Measurements from ENCODE around the gene PHF10. TPM values are rescaled to one million over a fixed set of nuclear protein-coding genes. Genes with fewer than 3 reads are reported as not detected.

PHF10 gene
- total and polyA plus RNA-seq, 2 donors from 2014 or later: 34.5 to 35.9 TPM

- Histone ChIP-seq H3K9me3 (ENCODE audit: control insufficient read depth in 2 of 3, insufficient read depth in 1 of 3, low read length in 3 of 3) (peaks cover 0 to 3% (median 1%) of the 10 kb centered on the region in 3 donors), H3K9ac (ENCODE audit: low read length in 3 of 3) (no peak overlapping the region), H3K36me3 (ENCODE audit: control insufficient read depth in 2 of 3, insufficient read depth in 3 of 3, low read length in 3 of 3) (peaks cover 0 to 5% (median 0%) of the 10 kb centered on the region in 3 donors), H3K27me3 (ENCODE audit: control insufficient read depth, insufficient read depth, low read length) (no peaks in the 10 kb centered on the region), H3K4me3 (ENCODE audit: low read length in 3 of 3) (no peak overlapping the region), H3K27ac (ENCODE audit: low read depth in 2 of 2, low read length in 2 of 2) (no peak overlapping the region), H3K4me1 (ENCODE audit: control insufficient read depth in 2 of 3, insufficient read depth in 2 of 3, low read depth in 1 of 3, low read length in 3 of 3) (peaks cover 0 to 3% (median 0%) of the 10 kb centered on the region in 3 donors)
- intact Hi-C loops (cut with DNase I): no loop called here
- DNase-seq: no peak
- TF ChIP-seq CTCF (IDR thresholded peaks at IDR 0.05; ENCODE audit: borderline replicate concordance, extremely low read depth, insufficient read depth): no peak
- FAIRE-seq: no peak
Observed at GRCh38 chr6:169695131-169695530, 29.2 kb downstream of the PHF10 start.

GRCh38 chr6:169692516-169692915 is 31.8 kb downstream of the PHF10 start:
- FAIRE-seq: no peak
- no peak overlapping the region for H3K4me3 ChIP-seq (ENCODE audit: low read length in 3 of 3)

DNA sequence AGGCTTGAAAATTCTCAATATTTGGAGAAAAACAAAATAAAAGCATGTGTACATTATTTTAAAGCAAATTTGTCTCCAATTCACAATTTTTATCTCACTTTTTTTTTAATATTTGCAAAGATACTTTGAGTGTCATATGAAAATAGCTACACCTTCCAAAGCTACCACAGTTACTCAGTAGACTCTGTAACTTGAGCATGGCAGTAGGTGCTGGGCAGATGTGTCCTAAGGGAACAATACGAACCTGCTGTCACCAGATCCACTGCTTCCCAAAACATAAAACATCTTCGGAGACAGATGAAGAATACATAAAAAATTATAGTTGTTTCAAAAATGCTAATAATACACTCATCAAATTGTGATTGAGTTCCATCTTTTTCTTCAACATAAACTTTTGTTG is 33.0 kb downstream of the PHF10 start:
- H3K9me3 ChIP-seq (ENCODE audit: control insufficient read depth in 2 of 3, insufficient read depth in 1 of 3, low read length in 3 of 3): peaks cover 0 to 3% (median 3%) of the 10 kb centered on the region in 3 donors
- DNase-seq (no peak), FAIRE-seq (no peak)
- intact Hi-C loops (cut with DNase I): no loop called here
- H3K4me3 ChIP-seq (ENCODE audit: low read length in 3 of 3): no peak overlapping the region
- no peaks in the 10 kb centered on the region for H3K27me3 ChIP-seq (ENCODE audit: control insufficient read depth, insufficient read depth, low read length)
- H3K36me3 ChIP-seq (ENCODE audit: control insufficient read depth in 2 of 3, insufficient read depth in 3 of 3, low read length in 3 of 3): peaks cover 3 to 9% (median 7%) of the 10 kb centered on the region in 3 donors
- no peak overlapping the region for H3K9ac ChIP-seq (ENCODE audit: low read length in 3 of 3)
- H3K27ac ChIP-seq (ENCODE audit: low read depth in 2 of 2, low read length in 2 of 2): no peak overlapping the region
- no peak for TF ChIP-seq CTCF (IDR thresholded peaks at IDR 0.05; ENCODE audit: borderline replicate concordance, extremely low read depth, insufficient read depth)
- H3K4me1 ChIP-seq (ENCODE audit: control insufficient read depth in 2 of 3, insufficient read depth in 2 of 3, low read depth in 1 of 3, low read length in 3 of 3): no peaks in the 10 kb centered on the region

More at GRCh38 chr6:169692516-169692915, 31.8 kb downstream of the PHF10 start:
- Histone ChIP-seq H3K9ac (ENCODE audit: low read length in 3 of 3) (no peak overlapping the region), H3K9me3 (ENCODE audit: control insufficient read depth in 2 of 3, insufficient read depth in 1 of 3, low read length in 3 of 3) (peaks cover 0 to 3% (median 3%) of the 10 kb centered on the region in 3 donors), H3K27me3 (ENCODE audit: control insufficient read depth, insufficient read depth, low read length) (no peaks in the 10 kb centered on the region), H3K27ac (ENCODE audit: low read depth in 2 of 2, low read length in 2 of 2) (no peak overlapping the region), H3K36me3 (ENCODE audit: control insufficient read depth in 2 of 3, insufficient read depth in 3 of 3, low read length in 3 of 3) (peaks cover 2 to 6% (median 5%) of the 10 kb centered on the region in 3 donors), H3K4me1 (ENCODE audit: control insufficient read depth in 2 of 3, insufficient read depth in 2 of 3, low read depth in 1 of 3, low read length in 3 of 3) (no peaks in the 10 kb centered on the region)
- no peak for TF ChIP-seq CTCF (IDR thresholded peaks at IDR 0.05; ENCODE audit: borderline replicate concordance, extremely low read depth, insufficient read depth)
- intact Hi-C loops (cut with DNase I): no loop called here
- DNase-seq: no peak

- intact Hi-C loops (cut with DNase I): no loop called here
- H3K4me1 ChIP-seq (ENCODE audit: control insufficient read depth in 2 of 3, insufficient read depth in 2 of 3, low read depth in 1 of 3, low read length in 3 of 3): no peaks in the 10 kb centered on the region
- no peak overlapping the region for H3K4me3 ChIP-seq (ENCODE audit: low read length in 3 of 3)
- H3K27ac ChIP-seq (ENCODE audit: low read depth in 2 of 2, low read length in 2 of 2): no peak overlapping the region
- no peak overlapping the region for H3K9ac ChIP-seq (ENCODE audit: low read length in 3 of 3)
- H3K9me3 ChIP-seq (ENCODE audit: control insufficient read depth in 2 of 3, insufficient read depth in 1 of 3, low read length in 3 of 3): peaks cover 3 to 10% (median 3%) of the 10 kb centered on the region in 3 donors
- DNase-seq: no peak
- H3K27me3 ChIP-seq (ENCODE audit: control insufficient read depth, insufficient read depth, low read length): no peaks in the 10 kb centered on the region
- TF ChIP-seq CTCF (IDR thresholded peaks at IDR 0.05; ENCODE audit: borderline replicate concordance, extremely low read depth, insufficient read depth): no peak
- no peak for FAIRE-seq
- peaks cover 7 to 11% (median 8%) of the 10 kb centered on the region in 3 donors for H3K36me3 ChIP-seq (ENCODE audit: control insufficient read depth in 2 of 3, insufficient read depth in 3 of 3, low read length in 3 of 3)
Observed at GRCh38 chr6:169689287-169689686, 35.0 kb downstream of the PHF10 start.
